Stimulated activated CD8-positive, alpha-beta memory T cell treated with anti-CD3 and anti-CD28 coated beads, Interleukin-7, amount 100 ng/mL, for 24 hours (primary cell): ENCODE measurements around the gene PLEKHM3.

Experiments
- DNase-seq: peaks from one replicate; pipeline ENCODE4 v3.0.0-alpha.2; 2020; ENCODE audit warnings: low read depth

Gene PLEKHM3, protein sequence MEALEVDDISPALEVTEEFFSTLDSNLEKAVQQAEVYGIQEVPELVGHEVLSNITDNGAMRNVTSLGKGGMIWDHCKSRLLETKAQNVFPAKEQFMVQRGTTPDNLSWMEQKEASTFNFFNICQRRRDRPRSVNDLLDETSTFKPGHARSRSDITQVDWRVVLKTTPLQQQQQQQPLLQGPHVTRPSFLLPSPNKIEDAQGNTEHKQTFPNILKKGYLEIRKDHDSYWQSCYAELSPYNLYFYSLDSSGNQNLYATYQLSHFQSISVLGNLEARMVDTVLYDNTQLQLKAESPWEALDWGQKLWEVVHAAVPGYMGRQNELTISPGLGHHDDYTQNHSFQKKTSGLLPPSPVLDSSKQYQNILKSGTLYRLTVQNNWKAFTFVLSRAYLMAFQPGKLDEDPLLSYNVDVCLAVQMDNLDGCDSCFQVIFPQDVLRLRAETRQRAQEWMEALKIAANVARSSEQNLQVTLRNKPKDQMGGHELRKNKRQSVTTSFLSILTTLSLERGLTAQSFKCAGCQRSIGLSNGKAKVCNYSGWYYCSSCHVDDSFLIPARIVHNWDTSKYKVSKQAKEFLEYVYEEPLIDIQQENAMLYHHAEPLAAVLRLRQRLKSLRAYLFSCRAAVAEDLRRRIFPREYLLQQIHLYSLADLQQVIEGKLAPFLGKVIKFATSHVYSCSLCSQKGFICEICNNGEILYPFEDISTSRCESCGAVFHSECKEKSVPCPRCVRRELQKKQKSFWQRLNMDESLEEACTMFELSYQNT

DNA sequence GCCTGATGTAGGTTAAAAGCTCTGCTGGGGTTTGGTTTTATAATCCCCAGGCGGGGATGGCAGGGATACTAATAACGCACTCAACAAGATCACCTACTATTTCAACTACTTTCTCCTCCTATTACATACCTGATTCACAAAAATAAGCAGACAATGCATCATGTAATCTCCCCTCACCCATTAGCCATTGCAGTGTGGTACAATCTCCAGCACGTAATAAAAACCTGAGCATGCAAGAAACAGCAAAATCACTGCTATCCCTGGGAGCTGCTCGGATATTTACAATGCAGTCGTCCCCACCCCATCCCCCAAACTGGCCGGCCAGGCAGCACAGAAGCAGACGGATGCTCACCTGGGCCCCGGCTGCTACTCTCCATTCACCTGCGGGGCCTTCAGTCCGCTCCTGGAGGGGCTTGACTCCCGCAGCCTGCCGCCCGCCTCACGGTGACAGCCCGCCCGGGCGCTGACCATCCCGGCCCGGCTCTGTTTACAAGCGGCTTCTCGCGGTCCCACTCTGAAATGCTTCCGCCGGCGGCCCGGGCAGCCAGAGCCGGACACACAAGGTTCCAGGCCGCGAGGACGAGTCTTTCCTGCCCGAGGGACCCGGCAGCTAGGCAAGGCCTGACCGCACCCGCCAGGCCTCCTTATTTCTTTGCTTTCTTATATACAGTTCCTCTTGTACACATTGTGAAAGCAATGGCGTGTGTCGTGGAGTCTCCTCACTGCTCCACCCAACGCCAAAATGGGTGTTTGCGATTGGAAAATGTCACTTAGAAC lies at the start of gene PLEKHM3:
TSS of gene PLEKHM3 (minus strand) at position 491 of the 777 bp plus-strand sequence. CDS start 23,888 bp downstream, outside the sequence.
- DNase-seq: peak; percentile 65

DNA sequence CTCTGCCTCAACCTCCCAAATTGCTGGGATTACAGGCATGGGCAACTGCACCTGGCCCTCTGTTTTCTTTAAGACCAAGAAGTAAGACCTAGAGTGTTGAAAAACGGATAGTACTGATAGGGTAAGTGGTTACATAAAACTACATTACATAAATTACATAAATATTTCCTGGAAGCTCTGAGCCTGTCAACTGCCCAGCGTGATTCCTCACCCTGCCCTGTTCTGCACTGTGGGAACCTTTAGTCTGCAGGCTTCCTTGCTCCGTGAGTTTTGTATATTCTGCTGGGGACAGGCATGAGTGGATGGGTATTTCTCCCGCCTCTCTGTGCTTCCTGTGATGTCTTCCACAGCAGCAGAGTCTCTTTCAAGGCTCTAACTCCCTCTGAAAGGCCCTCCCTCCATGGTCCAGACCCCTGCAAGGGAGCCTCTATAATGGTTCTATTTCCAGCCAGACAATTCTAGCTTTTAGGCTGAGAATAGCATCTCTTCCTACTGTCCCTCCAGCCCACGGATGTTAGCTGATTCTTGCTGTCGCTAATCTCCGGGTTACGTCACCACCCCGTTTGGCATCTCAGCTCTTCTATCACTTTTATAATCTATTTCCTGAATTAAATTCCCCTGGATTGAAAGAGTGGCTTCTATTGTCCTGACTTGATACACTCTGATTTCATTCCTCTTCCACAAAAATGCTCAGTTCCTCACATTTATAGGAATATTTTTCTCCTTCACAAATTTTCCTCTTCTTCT lies 49.5 kb upstream of the PLEKHM3 start:
- no peak for DNase-seq

DNA sequence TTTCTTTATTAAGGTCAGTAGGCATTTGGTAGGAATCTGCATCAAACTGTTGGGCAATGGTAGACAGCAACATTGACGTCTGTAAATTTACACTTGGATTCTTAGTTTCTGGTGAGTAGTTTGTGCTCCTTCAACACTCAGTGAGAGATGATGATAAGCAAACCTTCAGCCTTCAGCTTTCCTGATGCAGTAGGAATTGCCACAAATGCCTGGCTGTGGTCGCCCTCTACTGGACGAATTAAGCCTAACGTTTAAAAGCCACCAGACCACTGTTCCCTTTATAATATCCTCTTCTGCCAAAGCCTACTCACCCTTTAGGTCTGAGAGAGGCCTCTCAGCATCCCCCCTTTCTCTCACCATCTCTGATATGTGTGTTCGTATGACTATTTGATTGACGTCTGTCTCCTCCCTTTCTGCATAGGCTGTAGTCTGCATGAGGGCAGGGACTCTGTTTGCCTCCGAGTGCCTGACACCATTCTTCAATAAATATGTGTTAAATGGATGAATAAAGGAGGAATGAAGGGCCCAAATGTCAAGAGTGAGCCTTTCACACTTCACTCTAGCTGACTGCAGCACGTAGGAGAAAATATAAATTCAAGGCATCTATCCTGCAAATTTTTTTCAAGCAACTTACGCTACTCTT lies 47.0 kb upstream of the PLEKHM3 start:
- peak; percentile 12 for DNase-seq

DNA sequence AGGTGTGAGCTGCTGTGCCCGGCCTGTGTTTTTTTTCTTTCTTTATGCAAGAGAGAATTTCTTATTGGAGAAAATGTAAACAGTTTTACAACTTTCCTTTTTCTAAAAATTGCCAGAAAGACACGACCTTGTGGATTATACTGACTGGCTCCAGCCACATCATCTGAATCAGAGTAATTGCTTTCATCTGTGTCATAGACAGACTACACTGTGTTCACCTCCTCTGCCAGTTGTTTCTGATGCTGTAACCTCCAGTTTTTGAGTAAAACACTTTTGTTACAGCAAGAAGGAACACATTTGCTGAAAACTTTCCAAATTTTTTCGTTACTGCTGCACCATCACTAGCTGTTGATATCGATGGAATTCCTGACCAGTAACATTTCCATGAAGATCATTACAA lies 43.9 kb upstream of the PLEKHM3 start:
- no peak for DNase-seq

DNA sequence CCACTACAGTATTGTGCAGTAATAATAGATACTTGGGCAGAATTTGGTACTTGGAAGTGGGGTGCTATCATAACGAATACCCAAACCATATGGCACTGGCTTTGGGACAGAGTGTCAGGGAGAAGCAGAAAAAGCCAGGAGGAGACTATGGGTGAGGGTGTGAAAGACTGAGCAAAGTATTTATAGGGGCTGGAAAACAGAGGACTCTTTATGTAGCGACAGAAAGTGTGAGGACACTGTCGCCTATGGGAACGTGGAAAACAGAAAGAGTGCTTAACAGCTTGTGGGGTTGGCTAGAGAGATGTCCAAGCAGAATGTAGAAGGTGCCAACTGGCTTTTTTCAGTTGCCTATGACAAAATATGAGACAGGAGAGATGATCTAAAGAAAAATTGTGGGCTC lies 40.7 kb upstream of the PLEKHM3 start:
- no peak for DNase-seq

DNA sequence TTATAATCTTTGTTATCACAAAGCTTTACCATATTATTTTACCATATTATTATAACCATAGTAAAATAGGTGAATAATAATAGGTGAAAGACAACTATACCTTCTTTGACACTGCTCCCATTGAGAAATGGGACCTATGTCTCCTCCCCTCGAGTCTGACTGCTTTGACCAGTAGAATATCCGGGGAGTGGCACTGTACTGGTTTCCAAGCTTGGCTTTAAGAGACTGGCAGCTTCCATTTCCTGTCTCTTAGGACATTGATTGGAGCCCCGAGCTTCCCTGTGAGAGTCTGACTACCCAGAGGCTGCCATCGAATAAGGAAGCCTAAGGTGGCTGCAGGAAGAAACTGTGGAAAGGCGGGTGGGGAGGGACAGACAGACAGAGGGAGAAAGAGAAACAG lies 40.1 kb upstream of the PLEKHM3 start:
- DNase-seq: no peak

DNA sequence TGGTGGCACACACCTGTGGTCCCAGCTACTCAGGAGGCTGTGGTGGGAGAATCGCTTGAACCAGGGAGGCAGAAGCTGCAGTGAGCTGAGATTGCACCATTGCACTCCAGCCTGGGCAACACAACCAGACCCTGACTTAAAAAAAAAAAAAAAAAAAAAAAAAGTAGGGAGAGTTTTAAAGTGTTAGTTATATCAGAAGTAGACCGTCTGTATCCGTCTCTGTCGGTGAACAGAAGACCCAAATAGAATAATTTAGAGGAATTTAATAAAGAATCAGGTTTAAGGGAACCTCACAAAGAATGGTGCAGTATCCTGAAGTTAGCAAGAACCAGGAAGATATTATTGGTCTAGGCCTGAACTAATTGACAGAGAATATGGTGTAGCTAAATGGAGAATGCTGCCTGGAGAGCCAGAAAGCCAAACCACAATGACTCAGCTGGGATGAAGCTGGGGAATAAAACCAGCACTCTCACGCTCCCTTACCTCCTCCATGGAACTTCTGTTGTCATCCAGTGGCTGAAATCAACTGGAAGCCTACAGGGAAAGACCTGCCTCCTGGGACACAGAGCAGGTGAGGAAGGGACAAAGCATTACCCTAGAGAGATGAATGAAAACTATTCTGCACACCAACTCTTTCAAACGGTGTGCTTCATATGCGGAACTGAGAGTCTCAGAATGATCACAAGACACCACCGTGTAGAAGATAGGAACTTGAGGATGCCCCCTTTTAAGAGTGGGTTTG lies 39.1 kb upstream of the PLEKHM3 start:
- no peak for DNase-seq

DNA sequence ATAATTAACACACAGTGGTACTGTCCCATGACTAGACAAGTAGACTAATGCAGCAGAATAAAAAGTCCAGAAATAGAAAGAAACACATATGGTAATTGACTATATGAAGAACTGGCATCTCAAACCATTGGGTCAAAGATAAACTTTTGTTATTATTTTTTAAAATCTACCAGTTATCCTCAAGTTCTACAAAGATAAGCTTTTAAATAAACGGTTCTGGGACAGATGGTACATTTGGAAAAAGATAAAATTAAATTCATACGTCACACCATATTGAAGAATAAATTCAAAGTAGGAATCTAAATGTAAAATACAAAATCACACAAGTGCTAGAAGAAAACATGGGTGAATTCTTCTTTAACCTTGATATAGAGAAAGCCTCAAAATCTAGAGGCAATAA lies 37.6 kb upstream of the PLEKHM3 start:
- no peak for DNase-seq

DNA sequence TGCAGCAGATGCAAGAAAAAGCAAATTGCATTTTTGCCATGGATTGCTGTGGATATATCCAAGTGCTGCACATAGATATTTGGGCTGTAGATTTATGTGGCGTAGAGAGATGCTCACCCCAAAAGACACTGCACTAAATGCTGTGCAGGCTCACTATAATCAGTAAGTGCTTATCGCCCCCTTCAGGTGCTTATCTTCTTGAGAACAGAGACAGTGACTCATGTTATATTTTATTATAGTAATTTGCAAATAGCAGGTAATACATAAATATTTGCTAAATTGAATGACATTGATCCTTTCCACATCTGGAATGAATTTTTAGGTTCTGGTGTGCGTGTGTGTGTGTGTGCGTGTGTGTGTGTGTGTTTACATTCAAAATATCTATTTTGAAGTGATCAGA lies 36.8 kb upstream of the PLEKHM3 start:
- no peak for DNase-seq

DNA sequence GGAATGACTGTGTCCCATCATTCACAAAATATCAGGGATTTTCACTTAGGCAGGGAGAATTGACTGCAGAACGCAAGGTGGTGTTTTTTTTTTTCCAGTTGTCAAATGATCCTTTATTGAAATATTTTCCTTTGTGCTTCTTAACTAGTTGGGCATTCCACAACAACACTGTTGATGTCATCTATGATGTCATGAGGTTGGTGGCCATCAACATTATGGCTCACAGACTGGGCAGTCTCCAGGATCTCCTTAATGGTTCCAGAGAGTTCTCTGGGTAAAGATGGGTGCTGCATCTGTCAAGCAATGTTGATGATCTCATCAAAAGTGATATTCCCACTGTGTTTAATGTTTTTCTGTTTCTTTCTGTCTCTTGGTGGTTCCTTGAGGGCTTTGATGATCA lies 31.8 kb upstream of the PLEKHM3 start:
- no peak for DNase-seq

DNA sequence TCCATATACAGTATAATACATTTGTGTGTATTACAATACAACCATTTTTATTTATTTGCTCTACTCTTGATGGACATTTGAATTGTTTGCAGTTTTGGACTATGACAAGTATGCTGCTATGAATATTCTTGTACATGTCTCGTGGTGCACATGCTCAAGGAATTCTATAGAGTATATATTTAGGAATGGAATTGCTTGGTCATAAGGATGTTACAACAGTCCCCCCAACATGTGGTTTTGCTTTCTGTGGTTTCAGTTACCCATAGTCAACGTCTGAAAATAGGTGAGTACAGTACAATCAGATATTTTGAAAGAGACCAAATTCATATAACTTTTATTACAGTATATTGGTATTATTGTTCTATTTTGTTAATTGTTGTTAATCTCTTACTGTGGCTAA lies 24.1 kb upstream of the PLEKHM3 start:
- DNase-seq: no peak

DNA sequence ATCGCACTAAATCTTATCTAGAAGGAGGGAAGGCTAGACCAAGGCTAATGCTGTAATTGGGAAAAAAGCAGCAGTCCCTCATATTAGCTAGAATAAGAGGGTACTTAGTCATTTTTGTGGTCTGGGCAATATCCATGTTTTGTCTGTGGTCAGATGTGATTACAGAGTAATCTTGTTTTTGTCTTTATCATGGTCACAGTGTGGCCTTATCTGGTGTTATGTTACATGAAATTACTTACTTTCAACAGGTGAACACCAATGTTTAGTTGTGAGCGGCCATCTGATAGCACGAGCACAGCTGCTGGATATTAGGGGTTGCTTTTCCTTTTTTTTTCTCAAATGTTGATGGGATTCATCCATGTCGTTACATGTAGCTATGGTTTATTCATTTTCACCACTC lies 23.7 kb upstream of the PLEKHM3 start:
- DNase-seq: no peak

DNA sequence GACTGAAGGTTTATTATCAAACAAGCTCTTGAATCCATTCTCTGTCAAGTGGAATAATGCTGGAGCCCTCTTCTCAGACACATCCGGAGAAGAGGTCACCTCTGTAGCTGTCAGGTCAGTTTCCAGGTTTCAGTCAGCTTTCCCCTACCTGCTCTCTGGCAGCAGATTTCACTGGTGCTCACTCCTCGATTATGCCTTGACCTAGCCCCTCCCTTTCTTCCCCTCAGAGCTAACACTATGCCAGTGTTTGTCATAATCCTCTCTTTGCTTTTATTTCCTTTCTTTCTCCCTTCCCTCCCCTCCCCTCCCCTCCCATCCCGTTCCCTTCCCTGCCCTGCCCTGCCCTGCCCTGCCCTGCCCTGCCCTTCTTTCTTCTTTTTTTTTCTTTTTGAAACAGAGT lies 22.5 kb upstream of the PLEKHM3 start:
- no peak for DNase-seq

DNA sequence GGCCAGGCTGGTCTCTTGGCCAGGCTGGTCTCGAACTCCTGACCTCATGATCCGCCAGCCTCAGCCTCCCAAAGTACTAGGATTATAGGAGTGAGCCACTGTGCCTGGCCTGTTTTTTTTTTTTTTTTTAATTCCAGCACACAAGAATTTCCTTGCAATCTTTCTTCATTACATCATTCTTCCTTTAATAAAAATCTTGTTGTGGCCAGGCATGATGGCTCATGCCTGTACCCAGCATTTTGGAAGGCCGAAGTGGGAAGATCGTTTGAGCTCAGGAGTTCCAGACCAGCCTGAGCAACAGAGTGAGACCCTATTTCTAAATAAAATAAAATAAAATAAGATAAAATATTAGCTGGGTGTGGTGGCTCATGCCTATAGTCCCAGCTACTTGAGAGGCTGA lies 21.4 kb upstream of the PLEKHM3 start:
- no peak for DNase-seq

DNA sequence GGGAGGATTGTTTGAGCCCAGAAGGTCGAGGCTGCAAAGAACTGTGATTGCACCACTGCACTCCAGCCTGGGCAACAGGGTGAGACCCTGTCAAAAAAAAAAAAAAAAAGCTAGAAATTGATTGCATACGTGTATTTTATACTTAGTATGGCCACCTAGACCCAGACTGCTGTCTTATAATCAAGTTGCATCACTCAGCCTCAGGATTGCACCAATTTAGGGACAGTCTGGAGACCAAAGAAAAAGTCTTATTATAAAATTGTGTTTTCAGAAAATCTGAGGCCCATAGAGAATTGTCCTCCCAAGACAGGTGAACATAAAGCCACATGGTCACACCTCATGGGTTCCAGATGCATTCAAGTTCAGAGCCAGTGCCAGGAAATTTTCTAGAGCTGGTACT lies 17.1 kb upstream of the PLEKHM3 start:
- no peak for DNase-seq

DNA sequence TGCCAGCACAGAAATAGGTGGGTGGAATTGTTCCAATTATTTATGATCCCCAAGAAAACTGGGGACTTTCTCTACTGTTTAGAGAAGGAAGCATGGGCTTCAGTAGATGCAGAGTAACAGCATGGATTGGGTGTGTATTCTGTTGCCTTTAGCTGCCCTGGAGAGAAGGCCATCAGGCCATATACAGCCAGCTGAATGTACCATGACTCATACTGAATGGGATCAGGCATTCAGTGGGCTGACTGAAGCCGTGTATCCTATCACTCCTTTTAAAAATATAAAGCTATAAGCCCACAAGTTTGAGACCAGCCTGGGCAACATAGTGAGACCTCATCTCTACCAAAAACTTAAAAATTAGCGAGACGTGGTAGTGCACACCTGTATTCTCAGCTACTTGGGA lies 16.7 kb upstream of the PLEKHM3 start:
- no peak for DNase-seq

DNA sequence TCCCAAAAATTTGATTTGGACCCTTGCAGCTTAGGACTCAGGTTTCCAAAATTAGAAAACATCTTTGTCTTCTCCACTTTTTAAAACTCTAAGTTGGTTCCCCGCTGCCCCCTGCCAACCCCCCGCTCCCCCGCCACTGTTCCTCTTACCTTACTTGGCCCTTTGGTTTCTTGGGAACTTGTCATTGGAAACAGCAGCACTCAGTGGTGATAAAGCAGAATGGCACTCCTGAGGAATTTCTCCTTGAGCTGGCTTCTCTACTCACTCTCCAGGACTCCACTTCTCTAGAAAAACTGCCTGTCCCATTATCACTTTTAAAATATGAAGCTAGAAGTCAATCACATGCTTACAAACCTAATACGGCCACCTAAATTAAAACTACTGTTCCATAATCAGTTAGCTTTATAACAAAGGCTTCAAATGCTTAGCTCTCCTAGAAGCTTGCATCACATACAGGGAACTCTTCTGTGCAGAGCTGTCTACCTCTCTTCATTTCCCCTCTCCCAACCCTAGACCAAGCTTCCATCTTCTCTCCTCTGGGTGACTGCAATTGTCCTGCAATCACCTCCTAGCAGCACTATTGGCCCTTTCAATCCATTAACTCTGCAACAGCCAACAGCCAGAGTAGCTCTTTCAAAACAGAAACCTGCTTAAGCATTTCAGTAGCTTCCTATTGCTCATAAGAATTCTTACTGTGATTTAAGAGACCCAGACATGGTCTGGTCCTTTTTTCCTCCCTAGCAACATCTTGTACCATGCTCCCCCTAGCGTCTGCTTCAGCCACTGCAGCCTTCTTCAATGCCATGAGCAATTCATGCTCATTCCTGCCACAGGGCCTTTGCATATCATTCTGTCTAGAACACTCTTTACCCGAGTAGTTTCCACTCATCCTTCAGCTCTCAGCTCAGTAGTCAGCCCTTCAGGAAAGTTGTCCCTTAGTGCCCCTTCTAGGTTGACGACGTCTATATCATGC lies 15.2 kb upstream of the PLEKHM3 start:
- peak; percentile 53 for DNase-seq

DNA sequence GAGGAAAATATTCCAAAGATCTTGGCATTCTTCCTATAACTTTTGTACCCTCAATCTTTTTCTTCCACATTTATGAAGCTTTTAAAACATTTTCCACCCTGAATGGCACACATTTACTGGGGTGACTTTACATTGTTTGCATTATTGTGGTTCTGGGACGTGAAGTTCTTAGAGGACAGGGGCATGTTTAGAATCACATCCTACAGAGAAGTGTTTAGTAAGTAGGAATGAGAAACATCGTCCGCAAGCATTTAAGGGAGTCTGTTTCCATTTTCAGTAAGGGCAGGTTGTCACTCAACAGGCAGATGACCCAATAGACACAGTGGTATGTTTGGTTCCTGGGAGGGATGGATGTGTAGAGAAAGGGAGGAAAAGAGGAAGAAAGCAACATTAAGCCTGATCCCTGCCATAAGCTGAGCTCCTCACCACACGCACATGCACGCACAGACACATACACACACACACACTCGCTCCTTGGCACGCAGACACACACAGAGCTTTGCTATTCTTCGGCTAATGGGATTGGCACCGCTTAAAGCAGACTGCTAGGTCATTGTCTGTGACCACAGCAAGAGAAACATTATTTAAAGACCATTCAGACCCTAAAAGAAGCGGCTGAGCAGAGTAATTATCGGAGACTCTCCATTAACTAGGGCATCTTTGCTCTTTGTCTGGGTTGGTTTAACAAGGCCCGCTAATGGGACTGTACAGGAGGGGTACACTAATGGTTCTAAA lies 14.2 kb upstream of the PLEKHM3 start:
- no peak for DNase-seq
